HG03565 (cell line): ENCODE data around the gene NFKBIZ.
A peak's percentile ranks its signal among the peaks of the same experiment; 100 is the strongest.

Experiments
- ATAC-seq: cut with Tn5 transposase; IDR thresholded peaks from one replicate; pipeline ENCODE4 v1.9.1; 2021; ENCODE audit warnings: mild to moderate bottlenecking, moderate library complexity; ENCODE audit not compliant: unreplicated experiment

NFKBIZ gene

DNA sequence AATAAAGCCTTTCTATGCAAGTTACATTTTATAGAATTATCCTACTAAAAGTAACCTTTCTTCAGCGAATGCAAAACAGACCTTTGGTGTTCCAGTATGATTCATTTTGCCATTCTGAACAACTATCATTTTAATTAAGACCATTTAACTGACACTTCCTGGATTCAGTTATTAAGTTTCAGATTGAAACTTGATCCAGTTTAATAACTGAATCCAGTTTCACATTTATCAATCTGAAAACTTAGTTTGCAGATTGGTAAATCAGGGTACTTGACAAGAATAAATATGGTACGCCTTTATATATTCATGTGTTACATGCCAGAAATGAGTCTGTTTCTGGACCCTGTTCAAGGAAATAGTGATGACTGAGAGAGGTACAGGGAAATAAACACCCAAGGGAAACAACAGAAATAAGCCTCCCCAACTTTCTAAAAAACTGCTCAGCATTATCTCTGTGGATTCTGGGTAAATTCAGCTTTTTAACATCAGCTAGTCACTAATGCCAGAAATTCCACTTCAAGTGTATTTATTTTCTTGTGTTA, 23.3 kb upstream of the NFKBIZ start:
- no peak for ATAC-seq

GRCh38 chr3:101827211-101828174, 21.8 kb upstream of the NFKBIZ start:
- peak; percentile 86 for ATAC-seq

- ATAC-seq: no peak
These were observed 21.0 kb upstream of the NFKBIZ start for GRCh38 chr3:101828276-101828675.

GRCh38 chr3:101828691-101829436, 20.4 kb upstream of the NFKBIZ start:
- peak; percentile 45 for ATAC-seq

DNA sequence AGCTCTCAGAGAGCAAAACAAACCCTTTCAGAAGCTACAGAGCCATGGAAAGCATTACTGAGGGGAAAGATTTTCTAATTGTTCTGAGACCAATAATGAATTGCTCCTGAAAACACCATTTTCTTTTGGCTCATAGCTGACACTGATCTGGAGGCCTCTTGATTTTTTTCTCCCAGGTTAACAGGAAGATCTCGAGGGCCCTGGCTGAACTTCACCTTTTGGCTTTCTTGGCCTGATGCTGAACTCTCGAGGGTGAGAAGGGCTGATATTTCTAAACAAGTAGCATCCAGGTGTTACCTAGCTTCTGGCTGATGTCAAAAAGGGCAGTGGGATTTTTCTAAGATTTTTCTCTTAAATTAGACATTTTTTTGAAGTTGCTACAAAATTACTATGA, 19.9 kb upstream of the NFKBIZ start:
- no peak for ATAC-seq

GRCh38 chr3:101829874-101830273, 19.4 kb upstream of the NFKBIZ start:
- ATAC-seq: no peak

GRCh38 chr3:101833446-101833974, 15.8 kb upstream of the NFKBIZ start:
- ATAC-seq: no peak

GRCh38 chr3:101835676-101836075, 13.6 kb upstream of the NFKBIZ start:
- ATAC-seq: no peak

DNA sequence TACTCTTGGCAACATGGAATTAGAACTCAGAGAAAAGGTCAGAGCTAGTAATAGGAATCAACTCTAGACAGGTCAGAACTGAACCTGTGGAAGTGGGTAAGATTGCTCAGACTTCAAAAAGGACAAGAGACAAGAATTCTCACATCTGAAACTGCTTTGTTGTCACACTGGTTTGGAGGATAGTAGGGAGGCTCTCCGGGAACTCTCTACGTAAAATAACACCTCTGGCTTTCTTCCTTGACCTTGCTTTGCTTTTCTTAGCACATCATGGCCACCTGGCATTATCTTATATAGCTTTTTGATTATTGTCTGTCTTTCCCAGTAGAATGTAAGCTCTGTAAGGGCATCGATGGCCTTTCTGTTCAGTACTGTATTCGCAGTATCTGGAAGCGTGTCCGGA, 13.2 kb upstream of the NFKBIZ start:
- ATAC-seq: no peak

GRCh38 chr3:101836652-101837598, 12.4 kb upstream of the NFKBIZ start:
- no peak for ATAC-seq

- no peak for ATAC-seq
These were observed 10.6 kb upstream of the NFKBIZ start for GRCh38 chr3:101838691-101839090.

DNA sequence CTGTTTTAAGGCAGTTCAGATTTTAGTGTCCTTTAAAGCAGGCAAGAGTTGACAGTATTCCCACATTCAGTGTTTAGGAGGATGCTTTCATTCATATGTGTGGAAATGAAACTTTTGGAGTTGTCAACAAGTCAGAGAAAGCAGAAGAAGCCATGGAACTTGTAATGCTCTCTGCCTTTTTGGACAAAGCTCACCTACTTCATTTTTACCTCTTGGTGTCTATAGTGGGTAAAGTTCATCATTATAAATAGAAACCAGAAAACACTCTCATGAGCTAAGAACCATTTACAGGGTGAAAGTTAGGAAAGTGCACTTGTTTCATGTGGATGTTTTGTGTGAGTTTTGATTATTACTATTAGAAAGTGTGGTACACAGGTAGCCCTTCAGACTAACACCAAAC, 9.2 kb upstream of the NFKBIZ start:
- ATAC-seq: no peak

- ATAC-seq: no peak
These were observed 6.9 kb upstream of the NFKBIZ start for GRCh38 chr3:101842245-101842934.

DNA sequence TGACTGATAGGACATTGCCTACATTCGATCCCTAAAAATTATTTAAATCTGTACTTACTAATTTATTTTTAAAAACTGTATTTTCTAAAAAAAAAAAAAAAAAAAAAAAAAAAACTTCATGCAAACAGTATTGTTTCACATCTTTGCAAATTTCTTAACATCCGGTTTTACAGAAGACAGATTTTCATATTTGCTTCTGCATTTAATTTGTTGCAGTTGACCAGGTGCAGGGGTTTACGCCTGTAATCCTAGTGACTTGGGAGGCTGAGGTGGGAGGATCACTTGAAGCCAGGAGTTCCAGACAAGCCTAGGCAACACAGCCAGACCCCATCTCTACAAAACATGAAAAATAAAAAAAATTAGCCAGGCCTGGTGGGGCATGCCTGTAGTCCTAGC, 6.4 kb upstream of the NFKBIZ start:
- ATAC-seq: no peak

DNA sequence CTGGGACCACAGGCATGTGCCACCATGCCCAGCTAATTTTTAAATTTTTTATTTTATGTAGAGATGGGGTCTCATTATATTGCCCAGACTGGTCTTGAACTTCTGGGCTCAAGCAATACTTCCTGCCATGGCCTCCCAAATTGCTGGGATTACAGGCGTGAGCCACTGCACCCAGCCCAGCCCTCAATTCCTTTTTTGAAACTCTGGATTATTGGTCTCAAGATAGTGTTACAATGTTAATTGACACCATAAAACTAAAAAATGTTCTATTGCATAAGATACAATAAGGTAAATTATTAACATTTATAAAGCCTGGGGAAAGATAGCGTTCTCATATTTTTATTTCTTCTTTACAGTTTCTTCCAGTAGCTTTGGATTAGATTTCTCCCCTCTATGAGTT, 3.9 kb upstream of the NFKBIZ start:
- no peak for ATAC-seq

- no peak for ATAC-seq
These were observed 2.6 kb upstream of the NFKBIZ start for GRCh38 chr3:101846709-101847108.

GRCh38 chr3:101847328-101847727, 2.0 kb upstream of the NFKBIZ start:
- no peak for ATAC-seq

- no peak for ATAC-seq
These were observed 988 bp upstream of the NFKBIZ start for GRCh38 chr3:101848326-101848725.

- peak; percentile 11 for ATAC-seq
These were observed 466 bp downstream of the NFKBIZ start for GRCh38 chr3:101849714-101850245.
